GM12873 (cell line): ENCODE results near the gene IGFBP1.

Source experiments
- CTCF ChIP-seq: IDR thresholded peaks from 2 replicates; pipeline ENCODE4 v1.5.1; 2012; ENCODE audit warnings: low read depth, mild to moderate bottlenecking, moderate library complexity, low read length, control low read depth; ENCODE audit not compliant: insufficient read depth; ENCODE audit errors: missing control alignments

Gene IGFBP1

GRCh38 chr7:45888185-45888992 lies at the start of gene IGFBP1:
TSS of gene IGFBP1 (plus strand) at chr7:45888488. CDS start at chr7:45888653, 165 bp downstream.
- no peak for TF ChIP-seq CTCF

DNA sequence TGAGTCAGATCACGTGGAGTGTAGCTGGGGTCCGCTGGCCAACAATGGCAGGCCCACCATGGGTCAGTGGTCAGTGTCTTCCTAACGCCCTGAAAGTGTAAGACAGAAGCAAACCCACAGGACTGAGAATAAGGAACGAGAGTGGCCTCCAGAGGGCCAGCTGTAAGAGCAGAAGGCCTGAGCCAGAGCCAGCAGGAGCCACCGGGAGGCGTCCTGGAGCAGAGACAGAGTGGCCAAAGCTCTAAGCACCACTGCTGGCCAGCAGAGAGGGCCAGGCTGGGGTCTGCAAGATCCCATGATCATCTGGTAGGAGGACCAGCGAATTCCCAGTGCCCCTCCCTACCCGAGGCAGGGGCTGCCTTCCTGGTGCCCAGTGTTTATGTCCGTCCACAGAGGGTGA lies 24.6 kb upstream of the IGFBP1 start:
- TF ChIP-seq CTCF: peak; percentile 15

- TF ChIP-seq CTCF: no peak
These were observed 22.5 kb upstream of the IGFBP1 start for GRCh38 chr7:45865594-45866410.

DNA sequence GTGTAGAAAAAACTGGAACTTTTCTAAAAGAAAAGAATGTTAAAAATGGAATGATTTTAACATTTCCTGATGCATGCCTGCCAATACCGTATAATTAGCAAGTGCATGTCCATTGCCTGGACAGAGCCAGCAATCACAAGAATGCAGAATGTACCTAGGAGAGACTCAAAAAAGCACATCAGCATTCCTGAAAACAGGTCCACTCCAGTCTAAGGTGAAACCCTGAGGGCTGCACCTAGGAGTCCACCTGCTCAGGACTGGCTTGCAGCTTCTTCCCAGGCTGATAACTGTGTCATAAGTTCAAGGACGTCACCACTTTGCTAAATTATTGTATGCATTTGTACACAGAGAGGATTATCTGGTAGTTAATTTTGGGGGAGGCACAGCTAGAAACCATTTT lies 20.8 kb upstream of the IGFBP1 start:
- TF ChIP-seq CTCF: no peak

DNA sequence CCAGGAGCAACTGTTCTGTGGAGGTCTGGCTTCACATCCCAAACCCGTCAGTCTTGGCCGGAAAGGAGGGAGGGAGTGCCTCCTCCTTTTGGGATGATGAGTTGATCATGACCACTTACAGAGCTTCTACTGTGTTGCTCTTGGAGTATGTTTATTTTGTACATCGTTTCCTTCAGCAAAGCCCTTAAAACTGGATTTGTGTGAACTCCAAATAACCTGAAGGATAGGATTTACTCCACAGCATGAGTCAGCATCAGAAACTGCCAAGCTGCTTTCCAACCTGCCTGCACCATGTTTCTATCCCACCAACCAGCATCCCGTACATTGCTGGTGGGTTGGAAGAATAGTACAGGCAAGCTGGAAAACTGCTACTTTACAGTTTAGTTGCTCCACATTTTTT lies 18.9 kb upstream of the IGFBP1 start:
- no peak for TF ChIP-seq CTCF

DNA sequence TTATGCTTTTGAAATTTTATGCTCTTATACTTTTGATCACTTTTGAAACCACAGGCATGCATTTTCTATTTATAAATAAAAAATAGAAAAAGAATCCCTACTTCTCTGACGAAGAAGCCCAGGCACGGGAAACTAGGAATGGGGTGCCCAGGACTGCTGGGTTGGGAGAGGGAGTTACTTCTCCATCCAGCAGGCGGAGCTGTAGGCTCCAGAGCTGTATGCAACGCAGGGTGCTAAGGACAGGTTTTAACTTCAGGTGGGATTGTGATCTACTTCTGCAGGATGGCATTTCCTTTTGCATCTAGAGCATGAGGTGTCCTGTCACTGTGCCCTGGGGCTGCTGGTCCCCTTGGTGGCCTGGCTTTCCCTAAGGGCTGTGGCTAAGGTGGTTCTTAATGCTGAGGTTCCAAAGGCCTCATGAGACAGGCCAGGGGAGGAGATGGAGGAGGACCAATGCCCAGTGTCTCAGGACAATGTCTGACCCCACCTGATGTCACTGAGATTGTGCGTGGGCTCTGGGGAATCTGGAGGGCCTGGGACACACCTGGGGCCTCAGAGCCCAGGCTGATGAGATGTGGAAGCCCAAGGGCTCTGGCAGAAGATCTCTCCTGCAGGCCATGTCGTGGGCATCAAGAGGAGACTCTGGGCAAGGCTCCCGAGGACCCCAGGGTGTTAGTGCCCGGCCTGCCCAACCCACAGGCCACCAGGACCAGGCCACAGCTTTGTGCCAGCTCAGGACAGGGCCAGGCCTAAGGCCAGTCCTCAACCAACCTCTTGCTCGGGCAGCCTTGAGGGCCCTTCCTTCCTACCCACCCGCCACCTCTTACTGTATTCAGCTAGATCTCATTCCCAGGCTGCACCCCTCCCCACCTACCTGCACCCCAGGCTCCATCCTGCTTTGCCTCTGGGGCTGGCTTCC lies 15.9 kb upstream of the IGFBP1 start:
- peak; percentile 62 for TF ChIP-seq CTCF

- TF ChIP-seq CTCF: no peak
These were observed 15.3 kb upstream of the IGFBP1 start, which contains the start of gene CCDC201 for GRCh38 chr7:45873035-45873354. TSS of gene CCDC201 (minus strand) at chr7:45873082. CDS start at chr7:45873007, 75 bp downstream.
